ENCODE data around the gene TRPV6.

TRPV6 gene

DNA sequence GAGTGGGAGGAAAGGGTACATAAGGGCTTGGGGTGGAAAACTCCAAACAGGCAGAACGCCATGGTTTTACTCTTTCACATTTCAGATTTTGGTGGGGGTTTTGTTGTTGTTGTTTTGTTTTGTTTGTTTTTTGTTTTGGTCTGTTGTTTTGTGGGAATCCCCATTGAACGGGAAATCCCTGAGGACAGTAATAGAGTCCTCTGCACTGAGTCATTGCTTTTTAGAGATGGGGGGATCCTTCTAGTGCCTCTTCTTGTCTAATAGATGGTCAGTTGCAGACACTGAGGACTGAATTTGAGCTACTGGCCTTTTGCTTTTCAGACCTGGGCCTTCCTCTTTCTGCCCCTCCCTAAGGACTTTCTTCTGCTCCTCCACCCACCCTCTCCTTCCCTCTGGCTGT, 28.0 kb upstream of the TRPV6 start:
- Histone ChIP-seq H3K14ac (ENCODE audit: low read length) (no peak overlapping the region), H3K79me1 (ENCODE audit: low read depth, low read length) (no peaks in the 10 kb centered on the region), H2AK5ac (ENCODE audit: low read depth, low read length) (no peak overlapping the region), H3K9ac (ENCODE audit: low read depth, low read length, poor library complexity) (no peak overlapping the region), H4K8ac (ENCODE audit: low read depth, low read length) (no peak overlapping the region), H2AFZ (ENCODE audit: low read length) (no peak overlapping the region), H3K23ac (ENCODE audit: low read depth, low read length, poor library complexity) (no peak overlapping the region), H2BK5ac (ENCODE audit: low read length) (no peak overlapping the region), H3K18ac (ENCODE audit: low read length) (no peak overlapping the region), H2BK15ac (ENCODE audit: low read length) (no peak overlapping the region), H2BK12ac (ENCODE audit: low read length) (no peak overlapping the region), H2BK120ac (ENCODE audit: low read depth, low read length) (no peak overlapping the region), H3K4me3 (ENCODE audit: low read length in 2 of 2) (no peak overlapping the region), H3K27me3 (ENCODE audit: control insufficient read depth in 3 of 3, insufficient read depth in 3 of 3, low read depth in 1 of 3, low read length in 3 of 3) (no peaks in the 10 kb centered on the region), H3K9me3 (replicated peaks in 1 of 2; ENCODE audit: control insufficient read depth in 2 of 2, insufficient read depth in 1 of 2, low read depth in 1 of 2, low read length in 2 of 2) (no peaks in the 10 kb centered on the region), H3K4ac (ENCODE audit: low read length) (no peak overlapping the region), H4K91ac (ENCODE audit: low read depth, low read length, poor library complexity) (no peak overlapping the region), H3K4me2 (ENCODE audit: insufficient read depth, low read length, poor library complexity, severe bottlenecking) (no peak overlapping the region), H3K4me1 (ENCODE audit: control insufficient read depth in 2 of 2, insufficient read depth in 1 of 2, low read depth in 1 of 2, low read length in 2 of 2) (no peaks in the 10 kb centered on the region), H3K27ac (replicated peaks; ENCODE audit: low read length) (no peak overlapping the region), H3K36me3 (replicated peaks in 1 of 2; ENCODE audit: control insufficient read depth in 2 of 2, insufficient read depth in 2 of 2, low read length in 2 of 2) (no peaks in the 10 kb centered on the region)
- no CpG with 5 or more reads among the region's 2 CpGs for WGBS, 2 donors (ENCODE audit: extremely low coverage in 2 of 2, insufficient read length in 2 of 2, insufficient replicate concordance in 1 of 2)
- no peak for DNase-seq (ENCODE audit: low spot score)

DNA sequence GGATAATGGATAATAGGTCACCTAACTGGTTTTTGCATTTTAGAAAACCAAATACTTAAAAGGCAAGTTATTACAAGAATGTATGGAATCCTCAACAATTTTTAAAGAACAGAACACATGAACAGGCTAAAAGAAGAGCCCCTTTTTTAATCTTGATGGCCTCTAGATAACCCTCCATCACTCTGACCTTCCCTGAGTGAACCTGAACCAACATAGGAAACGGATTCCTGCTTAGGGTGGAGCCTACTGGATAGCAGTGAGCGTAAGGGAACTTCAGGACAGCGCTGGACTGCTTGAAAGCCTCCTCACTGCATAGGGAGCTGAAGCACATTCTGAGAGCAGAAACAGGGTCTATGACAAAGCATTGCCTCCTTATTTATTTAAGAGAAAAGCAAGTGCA, 27.5 kb upstream of the TRPV6 start:
- no peak overlapping the region for H2BK120ac ChIP-seq (ENCODE audit: low read depth, low read length)
- no peak overlapping the region for H2BK12ac ChIP-seq (ENCODE audit: low read length)
- H3K27me3 ChIP-seq (ENCODE audit: control insufficient read depth in 3 of 3, insufficient read depth in 3 of 3, low read depth in 1 of 3, low read length in 3 of 3), result no peaks in the 10 kb centered on the region
- no peak overlapping the region for H3K9ac ChIP-seq (ENCODE audit: low read depth, low read length, poor library complexity)
- no peaks in the 10 kb centered on the region for H3K9me3 ChIP-seq (replicated peaks in 1 of 2; ENCODE audit: control insufficient read depth in 2 of 2, insufficient read depth in 1 of 2, low read depth in 1 of 2, low read length in 2 of 2)
- H3K4me1 ChIP-seq (ENCODE audit: control insufficient read depth in 2 of 2, insufficient read depth in 1 of 2, low read depth in 1 of 2, low read length in 2 of 2), result no peaks in the 10 kb centered on the region
- no peaks in the 10 kb centered on the region for H3K36me3 ChIP-seq (replicated peaks in 1 of 2; ENCODE audit: control insufficient read depth in 2 of 2, insufficient read depth in 2 of 2, low read length in 2 of 2)
- H3K27ac ChIP-seq (replicated peaks; ENCODE audit: low read length), result no peak overlapping the region
- H2BK5ac ChIP-seq (ENCODE audit: low read length), result no peak overlapping the region
- no peak overlapping the region for H3K18ac ChIP-seq (ENCODE audit: low read length)
- WGBS, 2 donors (ENCODE audit: extremely low coverage in 2 of 2, insufficient read length in 2 of 2, insufficient replicate concordance in 1 of 2), result no CpG with 5 or more reads among the region's 3 CpGs
- no peak overlapping the region for H3K4me3 ChIP-seq (ENCODE audit: low read length in 2 of 2)
- no peak overlapping the region for H4K91ac ChIP-seq (ENCODE audit: low read depth, low read length, poor library complexity)
- no peak overlapping the region for H3K4ac ChIP-seq (ENCODE audit: low read length)
- no peak overlapping the region for H2AFZ ChIP-seq (ENCODE audit: low read length)
- no peaks in the 10 kb centered on the region for H3K79me1 ChIP-seq (ENCODE audit: low read depth, low read length)
- no peak overlapping the region for H4K8ac ChIP-seq (ENCODE audit: low read depth, low read length)
- H2AK5ac ChIP-seq (ENCODE audit: low read depth, low read length), result no peak overlapping the region
- DNase-seq (ENCODE audit: low spot score), result no peak
- H2BK15ac ChIP-seq (ENCODE audit: low read length), result no peak overlapping the region
- H3K23ac ChIP-seq (ENCODE audit: low read depth, low read length, poor library complexity), result no peak overlapping the region
- H3K14ac ChIP-seq (ENCODE audit: low read length), result no peak overlapping the region
- H3K4me2 ChIP-seq (ENCODE audit: insufficient read depth, low read length, poor library complexity, severe bottlenecking), result no peak overlapping the region

DNA sequence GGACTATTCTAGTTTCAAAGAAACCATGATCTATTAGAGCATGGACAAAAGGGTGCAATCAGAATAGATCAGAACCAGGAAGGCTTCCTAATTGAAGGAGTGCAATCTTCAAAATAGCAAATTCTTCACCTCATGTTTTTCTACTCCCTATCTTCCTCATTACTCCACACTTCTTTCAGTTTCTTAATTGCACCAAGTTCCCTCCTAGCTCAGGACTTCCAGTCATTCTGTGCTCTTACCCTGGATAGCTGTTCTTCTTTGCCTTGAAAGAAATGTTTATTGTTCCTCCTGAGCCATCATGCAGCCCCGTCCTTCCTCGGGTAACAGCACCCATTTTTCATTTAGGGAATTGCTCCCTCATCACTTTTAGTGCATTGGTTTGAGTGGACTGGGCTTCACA, 24.9 kb upstream of the TRPV6 start:
- Histone ChIP-seq H3K79me1 (ENCODE audit: low read depth, low read length) (no peaks in the 10 kb centered on the region), H3K4me1 (ENCODE audit: control insufficient read depth in 2 of 2, insufficient read depth in 1 of 2, low read depth in 1 of 2, low read length in 2 of 2) (no peaks in the 10 kb centered on the region), H3K4me3 (ENCODE audit: low read length in 2 of 2) (no peak overlapping the region), H3K27me3 (ENCODE audit: control insufficient read depth in 3 of 3, insufficient read depth in 3 of 3, low read depth in 1 of 3, low read length in 3 of 3) (no peaks in the 10 kb centered on the region), H2AFZ (ENCODE audit: low read length) (no peak overlapping the region), H3K36me3 (replicated peaks in 1 of 2; ENCODE audit: control insufficient read depth in 2 of 2, insufficient read depth in 2 of 2, low read length in 2 of 2) (no peaks in the 10 kb centered on the region), H3K4ac (ENCODE audit: low read length) (no peak overlapping the region), H3K18ac (ENCODE audit: low read length) (no peak overlapping the region), H3K9ac (ENCODE audit: low read depth, low read length, poor library complexity) (no peak overlapping the region), H3K14ac (ENCODE audit: low read length) (no peak overlapping the region), H3K4me2 (ENCODE audit: insufficient read depth, low read length, poor library complexity, severe bottlenecking) (no peak overlapping the region), H3K9me3 (replicated peaks in 1 of 2; ENCODE audit: control insufficient read depth in 2 of 2, insufficient read depth in 1 of 2, low read depth in 1 of 2, low read length in 2 of 2) (peaks cover 0 to 2% of the 10 kb centered on the region in 2 donors), H3K23ac (ENCODE audit: low read depth, low read length, poor library complexity) (no peak overlapping the region), H2AK5ac (ENCODE audit: low read depth, low read length) (no peak overlapping the region), H3K27ac (replicated peaks; ENCODE audit: low read length) (no peak overlapping the region), H2BK120ac (ENCODE audit: low read depth, low read length) (no peak overlapping the region), H4K8ac (ENCODE audit: low read depth, low read length) (no peak overlapping the region), H2BK12ac (ENCODE audit: low read length) (no peak overlapping the region), H2BK15ac (ENCODE audit: low read length) (no peak overlapping the region), H2BK5ac (ENCODE audit: low read length) (no peak overlapping the region), H4K91ac (ENCODE audit: low read depth, low read length, poor library complexity) (no peak overlapping the region)
- DNase-seq (ENCODE audit: low spot score), result no peak
- WGBS, 2 donors (ENCODE audit: extremely low coverage in 2 of 2, insufficient read length in 2 of 2, insufficient replicate concordance in 1 of 2), result no CpG with 5 or more reads among the region's 2 CpGs

DNA sequence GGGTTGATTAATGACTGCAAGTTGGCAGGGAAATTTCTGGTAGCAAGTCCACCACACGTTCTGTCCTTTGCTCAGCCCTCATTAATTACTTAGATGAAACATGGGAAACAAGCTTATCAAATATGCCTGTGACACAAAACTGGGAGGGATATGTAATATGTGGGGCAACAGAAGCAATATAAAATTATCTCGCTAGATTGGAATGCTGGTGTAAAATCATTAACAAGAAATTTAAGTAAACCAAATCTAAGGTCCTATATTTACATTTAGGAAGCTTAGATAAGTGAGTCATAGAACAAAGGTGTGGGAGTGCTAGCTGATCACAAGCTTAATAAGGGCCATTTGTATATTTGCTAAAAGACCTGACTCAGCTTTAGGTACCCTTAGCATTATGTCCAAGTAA, 24.5 kb upstream of the TRPV6 start:
- Histone ChIP-seq H2BK5ac (ENCODE audit: low read length) (no peak overlapping the region), H3K27ac (replicated peaks; ENCODE audit: low read length) (no peak overlapping the region), H3K9ac (ENCODE audit: low read depth, low read length, poor library complexity) (no peak overlapping the region), H2BK15ac (ENCODE audit: low read length) (no peak overlapping the region), H3K36me3 (replicated peaks in 1 of 2; ENCODE audit: control insufficient read depth in 2 of 2, insufficient read depth in 2 of 2, low read length in 2 of 2) (no peaks in the 10 kb centered on the region), H2BK120ac (ENCODE audit: low read depth, low read length) (no peak overlapping the region), H3K18ac (ENCODE audit: low read length) (no peak overlapping the region), H3K27me3 (ENCODE audit: control insufficient read depth in 3 of 3, insufficient read depth in 3 of 3, low read depth in 1 of 3, low read length in 3 of 3) (no peaks in the 10 kb centered on the region), H3K4me1 (ENCODE audit: control insufficient read depth in 2 of 2, insufficient read depth in 1 of 2, low read depth in 1 of 2, low read length in 2 of 2) (no peaks in the 10 kb centered on the region), H3K4ac (ENCODE audit: low read length) (no peak overlapping the region), H3K23ac (ENCODE audit: low read depth, low read length, poor library complexity) (no peak overlapping the region), H3K4me3 (ENCODE audit: low read length in 2 of 2) (no peak overlapping the region), H3K9me3 (replicated peaks in 1 of 2; ENCODE audit: control insufficient read depth in 2 of 2, insufficient read depth in 1 of 2, low read depth in 1 of 2, low read length in 2 of 2) (peaks cover 0 to 2% of the 10 kb centered on the region in 2 donors), H2AK5ac (ENCODE audit: low read depth, low read length) (no peak overlapping the region), H4K91ac (ENCODE audit: low read depth, low read length, poor library complexity) (no peak overlapping the region), H3K14ac (ENCODE audit: low read length) (no peak overlapping the region), H2AFZ (ENCODE audit: low read length) (no peak overlapping the region), H4K8ac (ENCODE audit: low read depth, low read length) (no peak overlapping the region), H2BK12ac (ENCODE audit: low read length) (no peak overlapping the region), H3K4me2 (ENCODE audit: insufficient read depth, low read length, poor library complexity, severe bottlenecking) (no peak overlapping the region), H3K79me1 (ENCODE audit: low read depth, low read length) (no peaks in the 10 kb centered on the region)
- no peak for DNase-seq (ENCODE audit: low spot score)
- no CpG with 5 or more reads among the region's 2 CpGs for WGBS, 2 donors (ENCODE audit: extremely low coverage in 2 of 2, insufficient read length in 2 of 2, insufficient replicate concordance in 1 of 2)
